ENCODE results near the gene OR8B12.

DNA sequence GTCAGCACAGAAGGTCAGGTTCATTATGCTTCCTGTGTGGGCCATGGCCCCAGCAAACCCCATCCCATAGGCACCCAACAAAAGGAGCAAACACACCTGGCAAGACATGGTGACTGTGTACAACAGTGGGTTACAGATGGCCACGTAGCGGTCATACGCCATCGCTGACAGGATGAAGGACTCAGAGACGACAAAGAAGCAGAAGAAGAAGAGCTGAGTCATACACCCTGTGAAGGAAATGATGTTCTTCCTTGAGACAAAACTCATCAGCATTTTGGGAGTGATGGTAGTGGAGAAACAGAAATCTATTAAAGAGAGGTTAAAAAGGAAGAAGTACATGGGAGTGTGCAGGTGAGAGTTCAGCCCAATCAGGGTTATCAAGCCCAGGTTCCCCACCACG, 309 bp downstream of the OR8B12 start:
- TF ChIP-seq POLR2A (IDR thresholded peaks at IDR 0.05; ENCODE audit: low read depth, low read length): no peak
- TF ChIP-seq TAF1 (IDR thresholded peaks at IDR 0.05; ENCODE audit: low read depth, low read length): no peak
- TF ChIP-seq POLR2AphosphoS5 (IDR thresholded peaks at IDR 0.05; ENCODE audit: low read depth, low read length): no peak
- TF ChIP-seq PAX5 (IDR thresholded peaks at IDR 0.05; ENCODE audit: insufficient read depth, low read length, severe bottlenecking): no peak

All from GM12891 (cell line).